Measurements from ENCODE around the gene RNF19B. TPM values are rescaled to one million over a fixed set of nuclear protein-coding genes. Genes with fewer than 3 reads are reported as not detected.
"Not testable (repeated sequence)": the region's sequence is repeated elsewhere in the genome, so short reads cannot be mapped to it uniquely, and the experiment has no call there.

Gene RNF19B
- total and polyA plus RNA-seq, 2 experiments from 2014 or later: 15.8 to 17.8 TPM

GRCh38 chr1:32978854-32979253 is 14.2 kb upstream of the RNF19B start:
- DNase-seq (ENCODE audit: low read depth in 1 of 2, low spot score in 1 of 2): no peak
- Histone ChIP-seq H3K4me3 (no peak overlapping the region), H3K27me3 (no peaks in the 10 kb centered on the region), H3K36me3 (no peaks in the 10 kb centered on the region), H3K9me3 (ENCODE audit: low read depth) (no peaks in the 10 kb centered on the region), H3K4me1 (ENCODE audit: low read depth) (no peaks in the 10 kb centered on the region), H3K27ac (no peak overlapping the region)
- no peak for TF ChIP-seq CTCF (IDR thresholded peaks at IDR 0.05; ENCODE audit: low read depth, low read length)

- no peak for DNase-seq (ENCODE audit: low read depth in 1 of 2, low spot score in 1 of 2)
- Histone ChIP-seq H3K4me3 (no peak overlapping the region), H3K27ac (no peak overlapping the region), H3K27me3 (no peaks in the 10 kb centered on the region), H3K9me3 (ENCODE audit: low read depth) (no peaks in the 10 kb centered on the region), H3K36me3 (no peaks in the 10 kb centered on the region), H3K4me1 (ENCODE audit: low read depth) (no peaks in the 10 kb centered on the region)
- TF ChIP-seq CTCF (IDR thresholded peaks at IDR 0.05; ENCODE audit: low read depth, low read length): no peak
Measured at GRCh38 chr1:32977546-32978087, 13.0 kb upstream of the RNF19B start.

GRCh38 chr1:32975055-32975454 is 10.4 kb upstream of the RNF19B start:
- not testable (repeated sequence) for H3K36me3 ChIP-seq; H3K9me3 ChIP-seq (ENCODE audit: low read depth); H3K4me3 ChIP-seq; DNase-seq (ENCODE audit: low read depth in 1 of 2, low spot score in 1 of 2); H3K27ac ChIP-seq; H3K4me1 ChIP-seq (ENCODE audit: low read depth)
- H3K27me3 ChIP-seq: peaks cover 20% of the 10 kb centered on the region

GRCh38 chr1:32973458-32973857 is 8.8 kb upstream of the RNF19B start:
- H3K4me3 ChIP-seq: peak overlapping the region; percentile 41

GRCh38 chr1:32972814-32973428 is 8.3 kb upstream of the RNF19B start:
- H3K4me3 ChIP-seq: peak overlapping the region; percentile 41
- DNase-seq (ENCODE audit: low read depth in 1 of 2, low spot score in 1 of 2): peak; percentile 60 to 93
- no peaks in the 10 kb centered on the region for H3K4me1 ChIP-seq (ENCODE audit: low read depth)
- no peaks in the 10 kb centered on the region for H3K9me3 ChIP-seq (ENCODE audit: low read depth)
- no peak for TF ChIP-seq CTCF (IDR thresholded peaks at IDR 0.05; ENCODE audit: low read depth, low read length)
- no peaks in the 10 kb centered on the region for H3K36me3 ChIP-seq
- H3K27ac ChIP-seq: peak overlapping the region; percentile 88
- peaks cover 23% of the 10 kb centered on the region for H3K27me3 ChIP-seq

More at GRCh38 chr1:32973458-32973857, 8.8 kb upstream of the RNF19B start:
- H3K27me3 ChIP-seq: peaks cover 23% of the 10 kb centered on the region
- H3K4me1 ChIP-seq (ENCODE audit: low read depth); H3K27ac ChIP-seq; H3K9me3 ChIP-seq (ENCODE audit: low read depth); H3K36me3 ChIP-seq; DNase-seq (ENCODE audit: low read depth in 1 of 2, low spot score in 1 of 2): not testable (repeated sequence)

- Histone ChIP-seq H3K36me3 (no peaks in the 10 kb centered on the region), H3K9me3 (ENCODE audit: low read depth) (no peaks in the 10 kb centered on the region), H3K27ac (no peak overlapping the region), H3K4me3 (no peak overlapping the region), H3K4me1 (ENCODE audit: low read depth) (no peaks in the 10 kb centered on the region), H3K27me3 (peaks cover 28% of the 10 kb centered on the region)
- no peak for DNase-seq (ENCODE audit: low read depth in 1 of 2, low spot score in 1 of 2)
- no peak for TF ChIP-seq CTCF (IDR thresholded peaks at IDR 0.05; ENCODE audit: low read depth, low read length)
Measured at GRCh38 chr1:32971576-32971975, 7.0 kb upstream of the RNF19B start.
